B cell (primary cell): ENCODE measurements around the gene PSD4. TPM values are rescaled to one million over a fixed set of nuclear protein-coding genes. Genes with fewer than 3 reads are reported as not detected.

ENCODE experiments used
- ATAC-seq: fragments of 200-7000 bp; cut with Tn5 transposase; one replicate; pipeline ENCODE4 v1.10.0; 2021; ENCODE audit warnings: low read depth, mild to moderate bottlenecking, moderate number of reproducible peaks, moderate library complexity
- CTCF ChIA-PET: fragments of 350-600 bp; sonication (Branson Sonifier 250); formaldehyde crosslinking; loops from one replicate; lab custom pipeline; 2021; ENCODE audit warnings: antibody characterized with exemption, inconsistent platforms; lab: Charles Lee
- POLR2A ChIA-PET: fragments of 350-600 bp; sonication (Branson Sonifier 250); formaldehyde crosslinking; loops from one replicate; lab custom pipeline; 2021; ENCODE audit warnings: antibody characterized with exemption; lab: Charles Lee
- DNase-seq: peaks from one replicate; pipeline ENCODE4 v3.0.0; 2013
- H2AFZ ChIP-seq: 2 replicates; pipeline ENCODE4 v1.6.1; 2012; ENCODE audit warnings: mild to moderate bottlenecking, low read depth, low read length; ENCODE audit not compliant: insufficient read depth, poor library complexity, severe bottlenecking
- H3K27ac ChIP-seq, 2 donors: 1 replicate in 1 of 2; 2 replicates in 1 of 2; pipeline ENCODE4 v1.5.1; 2012 to 2013; ENCODE audit warnings: low read length in 2 of 2, mild to moderate bottlenecking in 2 of 2, moderate library complexity in 1 of 2
- H3K27me3 ChIP-seq, 4 experiments: fragments of 200-600 bp in 1 of 4; sonication (generic) in 1 of 4; replicated peaks in 1 of 4; 1 replicate in 2 of 4; 2 replicates in 2 of 4; pipeline versions ENCODE4 v1.6.1 to v1.7.0; 2013 to 2016; ENCODE audit warnings: low read length in 3 of 4, mild to moderate bottlenecking in 2 of 4, mixed read lengths in 1 of 4, moderate library complexity in 1 of 4; ENCODE audit not compliant: insufficient read depth in 4 of 4, control insufficient read depth in 3 of 4; ENCODE audit errors: control extremely low read depth in 1 of 4
- H3K36me3 ChIP-seq, 2 experiments: replicated peaks in 1 of 2; 1 replicate in 1 of 2; 2 replicates in 1 of 2; pipeline versions ENCODE4 v1.6.1 to v1.7.1; 2013; ENCODE audit warnings: low read length in 1 of 2; ENCODE audit not compliant: insufficient read depth in 2 of 2, control insufficient read depth in 1 of 2; ENCODE audit errors: control extremely low read depth in 1 of 2, extremely low read depth in 1 of 2
- H3K4me1 ChIP-seq, 2 donors: fragments of 200-600 bp in 1 of 2; sonication (generic) in 1 of 2; 1 replicate in 1 of 2; 2 replicates in 1 of 2; pipeline versions ENCODE4 v1.5.1 to v1.6.1; 2013 to 2017; ENCODE audit warnings: low read length in 2 of 2; ENCODE audit not compliant: control insufficient read depth in 2 of 2, insufficient read depth in 2 of 2
- H3K4me2 ChIP-seq: replicated peaks from 2 replicates; pipeline ENCODE3; 2012; ENCODE audit warnings: mild to moderate bottlenecking, low read depth, low read length; ENCODE audit not compliant: poor library complexity, severe bottlenecking
- H3K4me3 ChIP-seq, 5 experiments: fragments of 200-600 bp in 1 of 5; sonication (generic) in 1 of 5; 1 replicate in 3 of 5; 2 replicates in 2 of 5; pipeline versions ENCODE4 v1.5.1 to v1.7.0; 2011 to 2016; ENCODE audit warnings: low read length in 4 of 5, mild to moderate bottlenecking in 4 of 5, low read depth in 2 of 5, control low read depth in 1 of 5, moderate library complexity in 1 of 5; ENCODE audit not compliant: insufficient read depth in 1 of 5; ENCODE audit errors: control extremely low read depth in 1 of 5, extremely low read depth in 1 of 5
- H3K79me2 ChIP-seq: fragments of 200-600 bp; sonication (generic); one replicate; pipeline ENCODE4 v1.6.0; 2016; ENCODE audit warnings: low read length; ENCODE audit not compliant: control insufficient read depth, insufficient read depth
- H3K9ac ChIP-seq: fragments of 200-600 bp; sonication (generic); 2 replicates; pipeline ENCODE4 v1.6.1; 2017; ENCODE audit warnings: mild to moderate bottlenecking, low read length, moderate library complexity
- H3K9me3 ChIP-seq, 3 donors: one replicate each; pipeline versions ENCODE4 v1.6.1 to v1.7.1; 2013; ENCODE audit warnings: low read length in 2 of 3; ENCODE audit not compliant: control insufficient read depth in 2 of 3, insufficient read depth in 1 of 3; ENCODE audit errors: control extremely low read depth in 1 of 3
- H4K20me1 ChIP-seq: 2 replicates; pipeline ENCODE4 v1.6.0; 2012; ENCODE audit warnings: mild to moderate bottlenecking, low read length; ENCODE audit not compliant: insufficient read depth, control insufficient read depth, poor library complexity, severe bottlenecking
- H3K27ac Mint-ChIP-seq: one replicate; pipeline ENCODE4 v1.8.0; 2021; ENCODE audit warnings: mixed read lengths
- H3K27me3 Mint-ChIP-seq: one replicate; pipeline ENCODE4 v1.8.0; 2021; ENCODE audit warnings: mixed read lengths
- H3K4me1 Mint-ChIP-seq: one replicate; pipeline ENCODE4 v1.8.0; 2021; ENCODE audit warnings: mixed read lengths
- H3K4me3 Mint-ChIP-seq: one replicate; pipeline ENCODE4 v1.8.0; 2021; ENCODE audit warnings: mixed read lengths
- H3K9me3 Mint-ChIP-seq: one replicate; pipeline ENCODE4 v1.8.0; 2022; ENCODE audit warnings: mixed read lengths; ENCODE audit not compliant: insufficient read depth
- EZH2 ChIP-seq: IDR thresholded peaks from 2 replicates; pipeline ENCODE4 v1.6.1; 2012; ENCODE audit warnings: borderline replicate concordance, low read depth, mild to moderate bottlenecking, moderate library complexity, low read length; ENCODE audit not compliant: insufficient read depth, poor library complexity, severe bottlenecking
- WGBS: methylation state at CpG from one replicate; pipeline ENCODE4 v1.1.5; 2013; ENCODE audit warnings: missing lambda C conversion rate; ENCODE audit not compliant: insufficient coverage; 5-methylcytosine and 5-hydroxymethylcytosine counted together
- intact Hi-C: fragments of 100-400 bp; cut with micrococcal nuclease; formaldehyde crosslinking; loops from one replicate; pipeline ENCODE4 v1.10.0; 2022
- polyA plus RNA-seq: library from polyadenylated mRNA; depleted of rRNA; stranded (reverse); fragments of >200 nt; gene quantifications from 2 replicates; pipeline ENCODE4 v1.2.3, GENCODE V29; 2012
- total RNA-seq, 2 donors: library from RNA; stranded (reverse); fragments of 120-200 nt in 1 of 2; gene quantifications; 1 replicate in 1 of 2; 2 replicates in 1 of 2; pipeline versions ENCODE4 v1.2.3 to v1.2.4, GENCODE V29; 2013 to 2022
- TF ChIP-seq, protein P1 (sequence below): fragments of 200-600 bp; IDR thresholded peaks from one replicate; pipeline ENCODE4 v1.8.0; 2022; ENCODE audit warnings: antibody characterized with exemption, mild to moderate bottlenecking

The PSD4 gene
- total and polyA plus RNA-seq, 2 donors (not counting 1 experiment from before 2014, with no cell fraction given): 87.1 to 203 TPM

DNA sequence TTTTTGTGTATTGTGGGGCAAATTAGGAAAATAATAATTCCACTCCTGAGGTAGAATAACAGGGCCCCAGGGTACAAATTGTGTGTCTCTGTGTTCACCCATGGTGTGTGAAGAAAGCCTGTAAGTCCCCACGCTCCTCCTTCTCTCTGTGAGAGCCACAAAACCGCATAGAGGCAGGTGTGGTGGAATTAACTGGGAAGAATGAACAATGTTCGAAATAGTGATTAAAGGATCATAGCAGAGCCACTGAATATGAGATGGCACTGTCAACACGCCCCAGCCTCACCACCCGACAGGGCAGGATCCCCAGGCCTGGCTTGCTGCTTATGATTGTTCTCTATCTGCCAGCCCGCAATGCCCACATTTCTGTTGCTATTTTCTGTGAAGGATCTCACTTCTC is 32.3 kb upstream of the PSD4 start:
- Histone ChIP-seq H3K4me1 (peaks cover 11 to 13% of the 10 kb centered on the region in 2 donors), H2AFZ (no peak overlapping the region), H3K36me3 (no peaks in the 10 kb centered on the region), H4K20me1 (no peaks in the 10 kb centered on the region), H3K4me3 (no peak overlapping the region), H3K9me3 (peaks cover 0 to 2% (median 0%) of the 10 kb centered on the region in 3 donors), H3K27ac (no peak overlapping the region), H3K79me2 (peaks cover 25% of the 10 kb centered on the region), H3K9ac (no peak overlapping the region), H3K27me3 (no peaks in the 10 kb centered on the region), H3K4me2 (no peak overlapping the region)
- Mint-ChIP-seq H3K4me1 (peaks cover 15% of the 10 kb centered on the region), H3K9me3 (no peaks in the 10 kb centered on the region), H3K27me3 (no peaks in the 10 kb centered on the region), H3K4me3 (no peak overlapping the region), H3K27ac (no peak overlapping the region)
- ChIA-PET POLR2A (interaction anchor here (0.6 kb wide), 1 partner anchor 15 kb away, joined by 5 read pairs; no protein-coding TSS in a partner anchor), CTCF (interaction anchor here (0.6 to 18.7 kb wide), 10 partner anchors 8 to 299 kb away, joined by 3 to 590 read pairs (median 5); partner anchors contain the start of gene PSD4)
- no peak for TF ChIP-seq EZH2
- WGBS: 96% methylated on average over 4 of the region's 6 CpGs
- ATAC-seq: no peak
- no peak for DNase-seq
- intact Hi-C loops: no loop called here

GRCh38 chr2:113142290-113142689 is 31.5 kb upstream of the PSD4 start:
- intact Hi-C loops: no loop called here
- 100% methylated on average over 2 of the region's 2 CpGs for WGBS
- Mint-ChIP-seq H3K4me1 (peaks cover 12% of the 10 kb centered on the region), H3K27ac (no peak overlapping the region), H3K9me3 (no peaks in the 10 kb centered on the region), H3K27me3 (no peaks in the 10 kb centered on the region), H3K4me3 (no peak overlapping the region)
- Histone ChIP-seq H3K4me1 (peaks cover 9 to 11% of the 10 kb centered on the region in 2 donors), H3K27me3 (no peaks in the 10 kb centered on the region), H3K36me3 (no peaks in the 10 kb centered on the region), H3K79me2 (peaks cover 17% of the 10 kb centered on the region), H3K9me3 (peaks cover 0 to 2% (median 0%) of the 10 kb centered on the region in 3 donors), H3K9ac (no peak overlapping the region), H3K4me3 (no peak overlapping the region), H4K20me1 (no peaks in the 10 kb centered on the region), H3K27ac (no peak overlapping the region), H3K4me2 (no peak overlapping the region), H2AFZ (no peak overlapping the region)
- ChIA-PET CTCF (interaction anchor here (0.6 to 18.7 kb wide), 5 partner anchors 14 to 248 kb away, joined by 3 to 590 read pairs (median 5); partner anchors contain the start of gene PSD4), POLR2A (no interaction called here)
- no peak for TF ChIP-seq EZH2
- TF ChIP-seq, protein P1, sequence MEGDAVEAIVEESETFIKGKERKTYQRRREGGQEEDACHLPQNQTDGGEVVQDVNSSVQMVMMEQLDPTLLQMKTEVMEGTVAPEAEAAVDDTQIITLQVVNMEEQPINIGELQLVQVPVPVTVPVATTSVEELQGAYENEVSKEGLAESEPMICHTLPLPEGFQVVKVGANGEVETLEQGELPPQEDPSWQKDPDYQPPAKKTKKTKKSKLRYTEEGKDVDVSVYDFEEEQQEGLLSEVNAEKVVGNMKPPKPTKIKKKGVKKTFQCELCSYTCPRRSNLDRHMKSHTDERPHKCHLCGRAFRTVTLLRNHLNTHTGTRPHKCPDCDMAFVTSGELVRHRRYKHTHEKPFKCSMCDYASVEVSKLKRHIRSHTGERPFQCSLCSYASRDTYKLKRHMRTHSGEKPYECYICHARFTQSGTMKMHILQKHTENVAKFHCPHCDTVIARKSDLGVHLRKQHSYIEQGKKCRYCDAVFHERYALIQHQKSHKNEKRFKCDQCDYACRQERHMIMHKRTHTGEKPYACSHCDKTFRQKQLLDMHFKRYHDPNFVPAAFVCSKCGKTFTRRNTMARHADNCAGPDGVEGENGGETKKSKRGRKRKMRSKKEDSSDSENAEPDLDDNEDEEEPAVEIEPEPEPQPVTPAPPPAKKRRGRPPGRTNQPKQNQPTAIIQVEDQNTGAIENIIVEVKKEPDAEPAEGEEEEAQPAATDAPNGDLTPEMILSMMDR: no peak
- DNase-seq (no peak), ATAC-seq (no peak)
